LHCN-M2 (cell line): Measurements from ENCODE around the gene NGB. TPM values are rescaled to one million over a fixed set of nuclear protein-coding genes. Genes with fewer than 3 reads are reported as not detected.
A peak's percentile ranks its signal among the peaks of the same experiment; 100 is the strongest.
"Not testable (repeated sequence)": the region's sequence is repeated elsewhere in the genome, so short reads cannot be mapped to it uniquely, and the experiment has no call there.

Source experiments
- DNase-seq: peaks from one replicate; pipeline ENCODE4 v3.0.0-alpha.2; 2012; ENCODE audit warnings: low read depth
- polyA plus RNA-seq: library from polyadenylated mRNA; unstranded; fragments of >200 nt; gene quantifications from one replicate; pipeline ENCODE4 v1.2.1, GENCODE V29; 2012; ENCODE audit warnings: missing spikeins
- total RNA-seq: library from RNA; depleted of rRNA; stranded (reverse); fragments of >200 nt; gene quantifications from 2 replicates; pipeline ENCODE4 v1.2.3, GENCODE V29; 2014; rRNA removed

The NGB gene, protein sequence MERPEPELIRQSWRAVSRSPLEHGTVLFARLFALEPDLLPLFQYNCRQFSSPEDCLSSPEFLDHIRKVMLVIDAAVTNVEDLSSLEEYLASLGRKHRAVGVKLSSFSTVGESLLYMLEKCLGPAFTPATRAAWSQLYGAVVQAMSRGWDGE
- not detected in 2 replicates for total RNA-seq
- polyA plus RNA-seq, result not detected

GRCh38 chr14:77271113-77271710 is at the start of gene NGB:
TSS of gene NGB (minus strand) at chr14:77271206. CDS start at chr14:77270937, 269 bp downstream.
- no peak for DNase-seq

GRCh38 chr14:77320238-77320935 is 49.4 kb upstream of the NGB start, which contains the start of gene POMT2:
TSS of gene POMT2 (minus strand) at chr14:77320883. CDS start at chr14:77320681, 202 bp downstream.
- DNase-seq, result peak; percentile 79

- DNase-seq, result no peak
Observed at GRCh38 chr14:77319422-77319821, 48.4 kb upstream of the NGB start.

GRCh38 chr14:77318756-77319155 is 47.8 kb upstream of the NGB start:
- DNase-seq, result not testable (repeated sequence)

DNA sequence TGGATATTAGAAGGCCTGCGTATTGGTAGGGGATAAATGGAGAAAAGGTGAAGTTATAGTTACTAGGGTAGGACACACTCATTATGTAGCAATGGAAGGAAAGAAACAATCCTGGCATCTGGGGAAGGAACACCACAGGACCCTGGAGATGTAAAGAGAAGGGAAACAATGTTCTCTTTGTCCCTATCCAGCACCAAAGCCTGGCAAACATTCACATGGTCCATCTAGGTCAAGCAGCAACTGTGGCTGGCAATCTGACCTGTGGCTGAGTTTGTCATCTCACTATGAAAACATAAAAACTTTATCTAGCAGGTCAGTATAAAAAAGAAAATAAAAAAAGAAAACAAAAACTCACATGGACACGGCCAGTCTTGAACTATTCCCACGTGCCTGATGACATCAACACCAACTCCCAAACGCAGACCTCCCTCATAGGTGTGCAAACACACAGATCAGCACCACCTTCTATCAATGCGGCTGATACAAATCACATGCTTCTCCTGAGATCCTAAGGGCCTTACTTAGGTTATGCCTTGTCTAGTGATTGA is 47.1 kb upstream of the NGB start:
- DNase-seq, result no peak

DNA sequence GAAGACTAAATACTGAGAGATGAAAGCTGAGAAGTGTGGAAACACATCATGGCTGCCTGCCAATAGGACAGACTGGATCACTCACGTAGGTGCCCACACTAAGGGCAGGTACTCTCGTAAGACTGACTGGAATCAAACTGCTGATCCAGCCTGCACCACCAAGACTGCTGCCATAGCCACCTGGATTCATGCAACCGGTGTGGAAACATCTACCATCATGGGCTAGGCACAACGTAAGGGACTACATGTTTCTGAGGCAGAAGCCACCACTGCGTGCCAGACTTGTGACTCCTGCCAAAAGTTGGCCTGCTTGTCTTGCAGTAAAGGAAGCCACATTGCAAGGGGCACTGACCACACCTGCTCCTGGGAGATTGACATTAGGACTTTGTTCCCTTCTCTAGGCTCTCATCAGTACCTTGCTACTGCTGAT is 45.9 kb upstream of the NGB start:
- no peak for DNase-seq

GRCh38 chr14:77316195-77316505 is 45.1 kb upstream of the NGB start:
- no peak for DNase-seq

- no peak for DNase-seq
Observed at GRCh38 chr14:77314539-77315457, 43.8 kb upstream of the NGB start.

GRCh38 chr14:77314043-77314442 is 43.0 kb upstream of the NGB start:
- DNase-seq, result peak; percentile 83

DNA sequence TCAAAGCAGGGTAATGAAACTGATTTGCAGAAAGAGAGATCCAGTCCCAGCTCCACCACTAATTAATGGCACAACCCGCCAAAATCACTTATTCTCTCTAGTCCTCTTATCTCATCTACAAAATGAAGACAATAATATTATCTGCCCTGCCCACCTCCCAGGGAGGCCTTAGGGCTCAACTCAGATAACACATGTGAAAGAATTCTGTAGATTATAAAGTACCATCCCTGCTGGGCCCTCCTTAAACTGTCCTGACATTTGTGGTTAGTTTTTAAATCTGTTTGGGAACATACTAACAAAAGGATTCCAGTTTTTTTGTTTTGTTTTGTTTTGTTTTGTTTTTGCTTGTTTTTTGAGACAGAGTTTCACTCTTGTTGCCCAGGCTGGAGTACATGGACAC is 42.4 kb upstream of the NGB start:
- no peak for DNase-seq

GRCh38 chr14:77311217-77311616 is 40.2 kb upstream of the NGB start:
- DNase-seq, result no peak

GRCh38 chr14:77310026-77310425 is 39.0 kb upstream of the NGB start:
- DNase-seq, result no peak

GRCh38 chr14:77309131-77309530 is 38.1 kb upstream of the NGB start:
- no peak for DNase-seq

GRCh38 chr14:77306851-77307496 is 36.0 kb upstream of the NGB start:
- no peak for DNase-seq

DNA sequence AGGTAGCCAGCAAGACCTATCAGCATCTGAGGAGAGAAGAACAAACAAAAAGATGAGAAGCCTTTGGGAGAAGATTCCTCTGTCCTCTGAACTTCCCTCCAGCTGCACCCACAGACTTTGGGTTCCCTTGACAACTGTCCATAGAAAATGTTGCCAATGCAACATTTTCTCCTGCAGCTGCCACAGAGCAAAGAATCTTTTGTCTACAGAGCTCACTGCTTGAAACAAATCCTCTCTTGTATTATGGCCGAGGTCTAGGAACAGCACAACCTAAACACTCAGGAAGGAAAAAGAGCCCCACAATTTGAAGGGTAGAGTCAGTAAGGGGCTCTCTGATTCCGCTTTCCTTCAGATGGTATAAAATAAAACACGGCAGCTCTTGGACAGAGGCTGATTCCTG is 35.4 kb upstream of the NGB start:
- DNase-seq, result peak; percentile 29

- no peak for DNase-seq
Observed at GRCh38 chr14:77305696-77306095, 34.7 kb upstream of the NGB start.

DNA sequence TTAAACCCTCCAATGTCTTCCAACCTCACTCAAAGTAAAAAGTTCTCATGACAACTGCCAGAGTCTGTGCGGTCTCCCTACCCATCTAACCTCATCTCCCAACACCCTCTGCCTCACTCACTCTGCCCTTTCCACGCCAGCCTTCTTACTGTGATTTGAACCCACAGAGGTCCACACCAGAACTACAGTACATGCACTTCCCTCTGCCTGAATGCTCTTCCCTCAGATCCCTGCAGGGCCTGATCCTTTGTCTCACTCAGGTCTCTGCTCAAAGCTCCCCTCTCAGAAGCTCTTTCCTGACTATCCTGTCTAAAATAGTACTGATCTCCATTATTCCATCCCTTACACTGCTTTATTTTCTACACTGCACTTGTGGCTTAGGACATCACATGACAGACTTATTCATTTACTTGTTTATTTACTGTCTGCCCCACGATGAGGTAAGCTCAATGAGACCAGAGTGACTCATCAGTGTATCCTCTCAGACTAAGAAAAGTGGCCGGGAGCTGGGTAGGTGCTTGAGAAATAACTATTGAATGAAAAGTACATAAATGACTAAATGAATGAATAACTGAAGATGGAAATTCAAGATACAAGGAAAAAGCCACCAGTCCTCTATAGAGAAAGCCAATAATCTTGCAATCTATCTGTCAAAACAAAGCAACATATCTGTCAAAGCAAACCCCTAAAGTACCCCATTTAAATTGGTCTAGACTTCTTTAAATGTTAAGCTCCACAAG is 32.6 kb upstream of the NGB start:
- DNase-seq, result peak; percentile 95

DNA sequence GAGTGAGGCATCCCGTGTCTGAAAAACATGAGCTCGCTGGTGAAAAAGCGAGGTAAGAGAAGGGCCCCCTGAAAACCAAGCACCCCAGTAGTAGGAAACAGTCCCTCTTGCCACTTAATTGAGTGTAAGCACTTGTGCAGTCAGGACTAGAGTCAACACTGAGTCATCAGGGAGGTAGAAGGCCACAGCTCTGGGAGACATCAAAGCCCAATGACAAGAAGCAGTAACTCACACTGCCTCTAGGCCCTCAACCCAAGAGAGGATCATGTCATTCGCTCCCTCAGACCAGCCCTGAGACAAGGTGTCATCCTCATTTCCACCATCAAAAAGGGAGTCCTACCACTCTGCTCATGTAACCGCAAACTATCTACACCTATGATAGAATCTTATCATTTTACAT is 31.9 kb upstream of the NGB start:
- DNase-seq, result peak; percentile 58

- peak; percentile 68 for DNase-seq
Observed at GRCh38 chr14:77301103-77301502, 30.1 kb upstream of the NGB start.

DNA sequence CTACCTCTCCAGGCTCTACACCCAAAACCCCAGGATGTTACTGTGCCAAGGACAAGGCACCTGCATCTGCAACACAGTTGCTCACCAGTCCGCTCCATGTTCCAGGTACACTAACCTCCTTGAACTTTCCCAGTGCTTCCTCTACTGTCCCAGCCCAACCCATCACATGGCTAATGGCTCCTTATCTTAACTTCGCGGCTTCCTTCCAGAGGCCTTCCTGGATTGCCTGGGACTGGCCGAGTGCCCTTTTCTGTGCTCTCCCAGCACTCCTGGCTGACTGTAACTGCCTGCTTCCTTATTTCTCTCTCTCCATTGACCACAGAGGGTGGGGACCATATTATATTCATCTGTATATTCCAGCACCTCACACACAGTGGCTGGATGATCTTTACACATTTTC is 28.8 kb upstream of the NGB start:
- no peak for DNase-seq
